Activated T-cell treated with anti-CD3 and anti-CD28 coated beads, Interleukin-2, amount 50 U/mL, for 4 hours (primary cell): ENCODE data around the gene DAAM1. TPM values are rescaled to one million over a fixed set of nuclear protein-coding genes. Genes with fewer than 3 reads are reported as not detected.

Experiments used
- ATAC-seq, 2 donors: fragments of 200-7000 bp; cut with Tn5 transposase; one replicate each; pipeline ENCODE4 v1.10.0; 2021
- DNase-seq: peaks from one replicate; pipeline ENCODE4 v3.0.0-alpha.2; 2020
- H3K27me3 Mint-ChIP-seq: one replicate; pipeline ENCODE4 v1.8.0; 2021; ENCODE audit warnings: low read depth, mixed read lengths
- H3K36me3 Mint-ChIP-seq: one replicate; pipeline ENCODE4 v1.8.0; 2022; ENCODE audit warnings: mixed read lengths; ENCODE audit not compliant: insufficient read depth
- H3K4me1 Mint-ChIP-seq: one replicate; pipeline ENCODE4 v1.8.0; 2021; ENCODE audit warnings: low read depth, mixed read lengths
- H3K4me3 Mint-ChIP-seq: one replicate; pipeline ENCODE4 v1.8.0; 2021; ENCODE audit warnings: mild to moderate bottlenecking, moderate library complexity, mixed read lengths
- H3K9me3 Mint-ChIP-seq: one replicate; pipeline ENCODE4 v1.8.0; 2021; ENCODE audit warnings: mixed read lengths
- total RNA-seq, 3 donors: library from RNA; stranded (reverse); gene quantifications; one replicate each; pipeline ENCODE4 v1.2.1, GENCODE V29; 2021

The DAAM1 gene
- total RNA-seq, 3 donors from 2014 or later: 4.5 to 6.0 (median 5.2) TPM

GRCh38 chr14:59318908-59319307 is 130.4 kb downstream of the DAAM1 start:
- ATAC-seq (no peak), DNase-seq (no peak)
- Mint-ChIP-seq H3K36me3 (peaks cover 11% of the 10 kb centered on the region), H3K9me3 (no peaks in the 10 kb centered on the region), H3K4me1 (peaks cover 1% of the 10 kb centered on the region), H3K4me3 (no peak overlapping the region), H3K27me3 (no peaks in the 10 kb centered on the region)

- DNase-seq (no peak), ATAC-seq (no peak)
- no peak overlapping the region for H3K4me3 Mint-ChIP-seq
- H3K36me3 Mint-ChIP-seq: peaks cover 16% of the 10 kb centered on the region
- no peaks in the 10 kb centered on the region for H3K27me3 Mint-ChIP-seq
- H3K4me1 Mint-ChIP-seq: peaks cover 1% of the 10 kb centered on the region
- no peaks in the 10 kb centered on the region for H3K9me3 Mint-ChIP-seq
Observed at GRCh38 chr14:59320361-59320760, 131.9 kb downstream of the DAAM1 start.

- DNase-seq (no peak), ATAC-seq (no peak)
- H3K9me3 Mint-ChIP-seq: no peaks in the 10 kb centered on the region
- peaks cover 21% of the 10 kb centered on the region for H3K36me3 Mint-ChIP-seq
- no peaks in the 10 kb centered on the region for H3K27me3 Mint-ChIP-seq
- no peak overlapping the region for H3K4me3 Mint-ChIP-seq
- peaks cover 1% of the 10 kb centered on the region for H3K4me1 Mint-ChIP-seq
Observed at GRCh38 chr14:59320763-59321625, 132.5 kb downstream of the DAAM1 start.

- H3K4me3 Mint-ChIP-seq: no peak overlapping the region
- H3K9me3 Mint-ChIP-seq: no peaks in the 10 kb centered on the region
- no peak for ATAC-seq
- no peaks in the 10 kb centered on the region for H3K27me3 Mint-ChIP-seq
- peaks cover 1% of the 10 kb centered on the region for H3K4me1 Mint-ChIP-seq
- no peak for DNase-seq
- H3K36me3 Mint-ChIP-seq: peaks cover 26% of the 10 kb centered on the region
Observed at GRCh38 chr14:59321626-59321949, 133.1 kb downstream of the DAAM1 start.

GRCh38 chr14:59325906-59326305 is 137.4 kb downstream of the DAAM1 start:
- no peak for ATAC-seq
- peaks cover 1% of the 10 kb centered on the region for H3K4me1 Mint-ChIP-seq

GRCh38 chr14:59328454-59328853 is 140.0 kb downstream of the DAAM1 start:
- Mint-ChIP-seq H3K9me3 (no peaks in the 10 kb centered on the region), H3K4me1 (no peaks in the 10 kb centered on the region), H3K36me3 (peaks cover 46% of the 10 kb centered on the region), H3K4me3 (no peak overlapping the region), H3K27me3 (no peaks in the 10 kb centered on the region)
- DNase-seq (no peak), ATAC-seq (no peak)

More at GRCh38 chr14:59325906-59326305, 137.4 kb downstream of the DAAM1 start:
- H3K4me3 Mint-ChIP-seq: no peak overlapping the region
- no peak for DNase-seq
- H3K9me3 Mint-ChIP-seq: no peaks in the 10 kb centered on the region
- H3K36me3 Mint-ChIP-seq: peaks cover 44% of the 10 kb centered on the region
- H3K27me3 Mint-ChIP-seq: no peaks in the 10 kb centered on the region

GRCh38 chr14:59330455-59330854 is 142.0 kb downstream of the DAAM1 start:
- Mint-ChIP-seq H3K36me3 (peaks cover 46% of the 10 kb centered on the region), H3K4me3 (no peak overlapping the region), H3K9me3 (no peaks in the 10 kb centered on the region), H3K27me3 (no peaks in the 10 kb centered on the region), H3K4me1 (no peaks in the 10 kb centered on the region)
- DNase-seq (no peak), ATAC-seq (no peak)

- Mint-ChIP-seq H3K36me3 (peaks cover 40% of the 10 kb centered on the region), H3K27me3 (no peaks in the 10 kb centered on the region), H3K4me3 (no peak overlapping the region), H3K4me1 (no peaks in the 10 kb centered on the region), H3K9me3 (no peaks in the 10 kb centered on the region)
- DNase-seq (no peak), ATAC-seq (no peak)
Observed at GRCh38 chr14:59331217-59331616, 142.8 kb downstream of the DAAM1 start.

GRCh38 chr14:59332727-59333126 is 144.3 kb downstream of the DAAM1 start:
- Mint-ChIP-seq H3K36me3 (peaks cover 34% of the 10 kb centered on the region), H3K27me3 (no peaks in the 10 kb centered on the region), H3K9me3 (no peaks in the 10 kb centered on the region), H3K4me1 (no peaks in the 10 kb centered on the region), H3K4me3 (no peak overlapping the region)
- ATAC-seq (no peak), DNase-seq (no peak)

- Mint-ChIP-seq H3K9me3 (no peaks in the 10 kb centered on the region), H3K4me1 (no peaks in the 10 kb centered on the region), H3K27me3 (no peaks in the 10 kb centered on the region), H3K4me3 (no peak overlapping the region), H3K36me3 (peaks cover 34% of the 10 kb centered on the region)
- DNase-seq: no peak
- ATAC-seq: no peak
Observed at GRCh38 chr14:59333235-59333634, 144.8 kb downstream of the DAAM1 start.

- Mint-ChIP-seq H3K4me1 (no peaks in the 10 kb centered on the region), H3K9me3 (no peaks in the 10 kb centered on the region), H3K36me3 (peaks cover 31% of the 10 kb centered on the region), H3K27me3 (no peaks in the 10 kb centered on the region), H3K4me3 (no peak overlapping the region)
- no peak for ATAC-seq
- DNase-seq: no peak
Observed at GRCh38 chr14:59333668-59334067, 145.2 kb downstream of the DAAM1 start.

- DNase-seq (no peak), ATAC-seq (no peak)
- Mint-ChIP-seq H3K4me3 (no peak overlapping the region), H3K4me1 (no peaks in the 10 kb centered on the region), H3K36me3 (peaks cover 31% of the 10 kb centered on the region), H3K27me3 (no peaks in the 10 kb centered on the region), H3K9me3 (no peaks in the 10 kb centered on the region)
Observed at GRCh38 chr14:59334253-59334652, 145.8 kb downstream of the DAAM1 start.

- ATAC-seq: no peak
- Mint-ChIP-seq H3K9me3 (no peaks in the 10 kb centered on the region), H3K36me3 (peaks cover 27% of the 10 kb centered on the region)
Observed at GRCh38 chr14:59336098-59336497, 147.6 kb downstream of the DAAM1 start.

GRCh38 chr14:59336706-59337105 is 148.2 kb downstream of the DAAM1 start:
- H3K4me1 Mint-ChIP-seq: no peaks in the 10 kb centered on the region
- no peak overlapping the region for H3K4me3 Mint-ChIP-seq
- H3K36me3 Mint-ChIP-seq: peaks cover 28% of the 10 kb centered on the region
- no peaks in the 10 kb centered on the region for H3K9me3 Mint-ChIP-seq
- no peak for ATAC-seq
- H3K27me3 Mint-ChIP-seq: no peaks in the 10 kb centered on the region
- DNase-seq: no peak

More at GRCh38 chr14:59336098-59336497, 147.6 kb downstream of the DAAM1 start:
- DNase-seq: no peak
- Mint-ChIP-seq H3K27me3 (no peaks in the 10 kb centered on the region), H3K4me1 (no peaks in the 10 kb centered on the region), H3K4me3 (no peak overlapping the region)

GRCh38 chr14:59337141-59337611 is 148.7 kb downstream of the DAAM1 start:
- DNase-seq (no peak), ATAC-seq (no peak)
- Mint-ChIP-seq H3K36me3 (peaks cover 24% of the 10 kb centered on the region), H3K4me1 (no peaks in the 10 kb centered on the region), H3K27me3 (no peaks in the 10 kb centered on the region), H3K9me3 (no peaks in the 10 kb centered on the region), H3K4me3 (no peak overlapping the region)
